Measurements from ENCODE around the gene ITGA7. TPM values are rescaled to one million over a fixed set of nuclear protein-coding genes. Genes with fewer than 3 reads are reported as not detected.

ITGA7 gene
- total and polyA plus RNA-seq, 2 of the 8 experiments (the other 6 are each of a cell fraction or from before 2014, with no cell fraction given), result 57.6 to 86.1 TPM

GRCh38 chr12:55636116-55636655 lies 71.5 kb downstream of the ITGA7 start:
- no peak overlapping the region for H4K91ac ChIP-seq (replicated peaks; ENCODE audit: insufficient read length, low read length)
- no peak overlapping the region for H4K8ac ChIP-seq (ENCODE audit: extremely low read depth, insufficient read depth, low read length)
- FAIRE-seq, result no peak
- ChIA-PET POLR2A (ENCODE audit: partially characterized antibody) (no interaction called here), CTCF (ENCODE audit: partially characterized antibody) (interaction anchor here (0.7 to 1.9 kb wide), 3 partner anchors 9 to 112 kb away, joined by 3 to 13 read pairs (median 5); no protein-coding TSS in a partner anchor)
- H2AFZ ChIP-seq (ENCODE audit: low read length), result no peak overlapping the region
- no peak overlapping the region for H3K14ac ChIP-seq (ENCODE audit: insufficient read length)
- no peak overlapping the region for H2BK12ac ChIP-seq (ENCODE audit: low read depth, low read length)
- 94% methylated on average over 6 of the region's 6 CpGs; no CpG with 5 or more reads in 1 of the 2 experiments for WGBS, 2 experiments (ENCODE audit: extremely low coverage in 1 of 2, insufficient coverage in 1 of 2, insufficient read length in 1 of 2, insufficient replicate concordance in 2 of 2, low coverage in 1 of 2, low lambda C conversion rate in 2 of 2, missing lambda C conversion rate in 1 of 2)
- H2BK120ac ChIP-seq (replicated peaks; ENCODE audit: low read depth, low read length), result no peak overlapping the region
- no peaks in the 10 kb centered on the region for H3K4me1 ChIP-seq (replicated peaks in 1 of 4; ENCODE audit: control insufficient read depth in 3 of 4, insufficient read depth in 4 of 4, low read length in 3 of 4)
- no peak overlapping the region for H3K27ac ChIP-seq (ENCODE audit: low read depth, low read length)
- no peaks in the 10 kb centered on the region for H3K79me2 ChIP-seq (ENCODE audit: control insufficient read depth in 1 of 2, insufficient read depth in 2 of 2, low read length in 2 of 2)
- TF ChIP-seq FOSL1 (IDR thresholded peaks at IDR 0.05; ENCODE audit: insufficient read depth, low read depth, low read length), result no peak
- no peak for TF ChIP-seq CREB1 (IDR thresholded peaks at IDR 0.05)
- TF ChIP-seq NANOG (IDR thresholded peaks at IDR 0.05; ENCODE audit: insufficient read depth, low read depth, low read length, poor library complexity, severe bottlenecking), result no peak
- no peak for TF ChIP-seq TEAD4 (IDR thresholded peaks at IDR 0.05; ENCODE audit: low read depth, low read length)
- TF ChIP-seq ZNF274 (IDR thresholded peaks at IDR 0.05; ENCODE audit: borderline replicate concordance, extremely low read depth, low read length), result no peak
- TF ChIP-seq BACH1 (IDR thresholded peaks at IDR 0.05; ENCODE audit: low read length), result no peak
- TF ChIP-seq NRF1 (IDR thresholded peaks at IDR 0.05; ENCODE audit: low read depth, low read length), result no peak
- no peak for TF ChIP-seq JUND (IDR thresholded peaks at IDR 0.05; ENCODE audit: low read length)
- no peak for TF ChIP-seq TCF12 (IDR thresholded peaks at IDR 0.05; ENCODE audit: low read depth, low read length)
- TF ChIP-seq ASH2L (IDR thresholded peaks at IDR 0.05; ENCODE audit: low read length), result no peak
- TF ChIP-seq RAD21 (IDR thresholded peaks at IDR 0.05 in 1 of 2, conservative IDR thresholded peaks at IDR 0.05 in 1 of 2; ENCODE audit: low read depth in 2 of 2, low read length in 2 of 2), result no peak
- no peak for TF ChIP-seq EGR1 (IDR thresholded peaks at IDR 0.05; ENCODE audit: borderline replicate concordance, low read depth, low read length)
- TF ChIP-seq POU5F1 (IDR thresholded peaks at IDR 0.05; ENCODE audit: low read depth, low read length), result no peak
- no peak for TF ChIP-seq POLR2A (IDR thresholded peaks at IDR 0.05; ENCODE audit: control extremely low read depth in 1 of 2, low read depth in 2 of 2, low read length in 2 of 2)
- TF ChIP-seq EP300 (IDR thresholded peaks at IDR 0.05; ENCODE audit: borderline replicate concordance in 1 of 2, low read depth in 2 of 2, low read length in 2 of 2), result no peak
- no peak for TF ChIP-seq CEBPB (IDR thresholded peaks at IDR 0.05; ENCODE audit: low read depth, low read length)
- H4K5ac ChIP-seq (ENCODE audit: insufficient read length, low read depth, low read length), result no peak overlapping the region
- H3K4me3 ChIP-seq (ENCODE audit: extremely low read depth in 1 of 4, insufficient read depth in 2 of 4, low read depth in 3 of 4, low read length in 4 of 4), result no peak overlapping the region
- H2AK5ac ChIP-seq (ENCODE audit: low read depth, low read length), result no peak overlapping the region
- no peaks in the 10 kb centered on the region; a peak in 1 of 4 replicates for H3K9me3 ChIP-seq (ENCODE audit: insufficient read depth in 2 of 2, low read depth in 1 of 2, low read length in 1 of 2)
- no peak overlapping the region for H3K56ac ChIP-seq (replicated peaks; ENCODE audit: insufficient read length, low read depth, low read length)
- no peaks in the 10 kb centered on the region for H3K27me3 ChIP-seq (replicated peaks in 1 of 4; ENCODE audit: control insufficient read depth in 3 of 4, extremely low read depth in 1 of 4, insufficient read depth in 3 of 4, low read length in 3 of 4)
- no peak overlapping the region for H3K4ac ChIP-seq (replicated peaks; ENCODE audit: insufficient read length, low read depth, low read length)
- no peak overlapping the region for H3K4me2 ChIP-seq (ENCODE audit: insufficient read depth in 1 of 2, low read depth in 2 of 2, low read length in 2 of 2)
- no peak overlapping the region for H3K23ac ChIP-seq (ENCODE audit: insufficient read length)
- no peaks in the 10 kb centered on the region for H3K36me3 ChIP-seq (ENCODE audit: control insufficient read depth in 2 of 4, insufficient read depth in 4 of 4, low read length in 3 of 4)
- no peaks in the 10 kb centered on the region for H4K20me1 ChIP-seq (replicated peaks in 1 of 2; ENCODE audit: control insufficient read depth in 1 of 2, insufficient read depth in 2 of 2, low read length in 2 of 2)
- H3K9ac ChIP-seq (replicated peaks in 1 of 4; ENCODE audit: extremely low read depth in 1 of 4, low read depth in 3 of 4, low read length in 3 of 4), result no peak overlapping the region
- no peaks in the 10 kb centered on the region for H3K79me1 ChIP-seq (ENCODE audit: low read depth, low read length)
- no peak overlapping the region for H2BK5ac ChIP-seq (ENCODE audit: low read depth, low read length)
- no peaks in the 10 kb centered on the region for H3K23me2 ChIP-seq (ENCODE audit: low read depth, low read length)
- DNase-seq (ENCODE audit: low read depth in 1 of 2, low spot score in 2 of 2), result no peak
- no peak overlapping the region for H2BK20ac ChIP-seq (ENCODE audit: low read length)
- H3K18ac ChIP-seq (ENCODE audit: extremely low read depth, low read length), result no peak overlapping the region
- H2BK15ac ChIP-seq (ENCODE audit: low read length), result no peak overlapping the region
